HepG2 (cell line): ENCODE data around the gene TSSK3. TPM values are rescaled to one million over a fixed set of nuclear protein-coding genes. Genes with fewer than 3 reads are reported as not detected.

Experiments used
- FOSL2 ChIP-seq: sonication (generic); formaldehyde crosslinking; IDR thresholded peaks from 2 replicates; pipeline ENCODE4 v1.4.0; 2020; ENCODE audit warnings: missing genetic modification reagents
- FOXJ3 ChIP-seq: sonication (generic); formaldehyde crosslinking; IDR thresholded peaks from 2 replicates; pipeline ENCODE4 v1.4.0; 2020; ENCODE audit warnings: missing genetic modification reagents, mild to moderate bottlenecking, borderline replicate concordance
- GLI4 ChIP-seq: sonication (generic); formaldehyde crosslinking; IDR thresholded peaks from 2 replicates; pipeline ENCODE4 v1.5.1; 2020; ENCODE audit warnings: missing genetic modification reagents, mild to moderate bottlenecking, moderate library complexity, borderline replicate concordance
- HES4 ChIP-seq: sonication (generic); formaldehyde crosslinking; IDR thresholded peaks from 2 replicates; pipeline ENCODE4 v1.9.0; 2021; ENCODE audit warnings: mild to moderate bottlenecking, missing genetic modification reagents, borderline replicate concordance
- KLF9 ChIP-seq: IDR thresholded peaks from 2 replicates; pipeline ENCODE4 v1.6.1; 2016; ENCODE audit warnings: low read depth
- NONO ChIP-seq, 2 experiments: fragments of 450-650 bp in 1 of 2; sonication (generic) in 1 of 2; formaldehyde crosslinking in 1 of 2; IDR thresholded peaks in 1 of 2; conservative IDR thresholded peaks in 1 of 2; 2 replicates each; pipeline versions ENCODE4 v1.6.1 to v1.8.0; 2017 to 2022; ENCODE audit warnings: mild to moderate bottlenecking in 1 of 2, missing genetic modification reagents in 1 of 2, moderate library complexity in 1 of 2
- NRL ChIP-seq: sonication (generic); formaldehyde crosslinking; IDR thresholded peaks from 2 replicates; pipeline ENCODE4 v1.5.0; 2020; ENCODE audit warnings: missing genetic modification reagents, mild to moderate bottlenecking, moderate library complexity, borderline replicate concordance
- ONECUT2 ChIP-seq: sonication (generic); formaldehyde crosslinking; IDR thresholded peaks from 2 replicates; pipeline ENCODE4 v1.4.0; 2020; ENCODE audit warnings: missing genetic modification reagents
- POLR2G ChIP-seq: fragments of 200-400 bp; formaldehyde crosslinking; IDR thresholded peaks from 2 replicates; pipeline ENCODE4 v1.6.1; 2018; ENCODE audit warnings: mild to moderate bottlenecking, low read depth, low read length, moderate library complexity
- TCF12 ChIP-seq, 2 experiments: fragments of 450-650 bp in 1 of 2; sonication (generic) in 1 of 2; formaldehyde crosslinking in 1 of 2; IDR thresholded peaks; 2 replicates each; pipeline versions ENCODE4 v1.6.1 to v1.8.0; 2017 to 2022; ENCODE audit warnings: antibody characterized with exemption in 1 of 2, mild to moderate bottlenecking in 1 of 2, missing genetic modification reagents in 1 of 2, moderate library complexity in 1 of 2
- ZKSCAN8 ChIP-seq: IDR thresholded peaks from 2 replicates; pipeline ENCODE4 v1.6.1; 2016; ENCODE audit warnings: borderline replicate concordance, missing genetic modification reagents, missing compliant biosample characterization
- ZNF20 ChIP-seq: sonication (generic); formaldehyde crosslinking; IDR thresholded peaks from 2 replicates; pipeline ENCODE4 v1.4.0; 2020; ENCODE audit warnings: mild to moderate bottlenecking, moderate library complexity, missing genetic modification reagents
- ZNF549 ChIP-seq: sonication (generic); formaldehyde crosslinking; IDR thresholded peaks from 2 replicates; pipeline ENCODE4 v1.5.0; 2020; ENCODE audit warnings: missing genetic modification reagents
- ZNF577 ChIP-seq: sonication (generic); formaldehyde crosslinking; IDR thresholded peaks from 2 replicates; pipeline ENCODE4 v1.4.0; 2020; ENCODE audit warnings: mild to moderate bottlenecking, low read depth, missing genetic modification reagents, borderline replicate concordance
- ZNF7 ChIP-seq: IDR thresholded peaks from 2 replicates; pipeline ENCODE4 v1.6.1; 2016; ENCODE audit warnings: missing biosample characterization, missing genetic modification reagents
- ZNF891 ChIP-seq: sonication (generic); formaldehyde crosslinking; IDR thresholded peaks from 2 replicates; pipeline ENCODE4 v1.5.0; 2020; ENCODE audit warnings: mild to moderate bottlenecking, missing genetic modification reagents
- polyA plus RNA-seq, 8 experiments: library from polyadenylated mRNA; depleted of rRNA in 3 of 8; stranded (reverse) in 7 of 8; unstranded in 1 of 8; fragments of >200 nt; fragmentation: Illumina TruSeq in 4 of 8; extraction: Trizol in 4 of 8; gene quantifications; 2 replicates each; pipeline versions ENCODE4 v1.2.1 to v1.2.3, GENCODE V29; 2011 to 2016; ENCODE audit warnings: low read depth in 4 of 8, missing spikeins in 1 of 8, mixed read lengths in 1 of 8; ENCODE audit not compliant: insufficient read depth in 1 of 8
- total RNA-seq, 5 experiments: library from RNA; depleted of rRNA; stranded (reverse); fragments of >200 nt; fragmentation: Illumina TruSeq; extraction: Trizol; gene quantifications; 2 replicates each; pipeline ENCODE4 v1.2.3, GENCODE V29; 2016; ENCODE audit warnings: low read depth in 1 of 5
- TF ChIP-seq, protein P1 (sequence below): sonication (generic); formaldehyde crosslinking; IDR thresholded peaks from 2 replicates; pipeline ENCODE4 v1.4.0; 2020; ENCODE audit warnings: missing genetic modification reagents, borderline replicate concordance
- TF ChIP-seq, protein P2 (sequence below): sonication (generic); formaldehyde crosslinking; IDR thresholded peaks from 2 replicates; pipeline ENCODE4 v1.4.0; 2020; ENCODE audit warnings: missing genetic modification reagents
- TF ChIP-seq, protein P3 (sequence below): conservative IDR thresholded peaks from 2 replicates; pipeline ENCODE4 v1.6.1; 2018; ENCODE audit warnings: missing genetic modification reagents
- TF ChIP-seq, protein P4 (sequence below): sonication (generic); formaldehyde crosslinking; IDR thresholded peaks from 2 replicates; pipeline ENCODE4 v1.5.1; 2020; ENCODE audit warnings: missing genetic modification reagents, mild to moderate bottlenecking, borderline replicate concordance

The TSSK3 gene
- total and polyA plus RNA-seq, 2 of the 13 experiments (the other 11 are each of a cell fraction or from before 2014, with no cell fraction given) = 1.0 to 1.1 TPM

DNA sequence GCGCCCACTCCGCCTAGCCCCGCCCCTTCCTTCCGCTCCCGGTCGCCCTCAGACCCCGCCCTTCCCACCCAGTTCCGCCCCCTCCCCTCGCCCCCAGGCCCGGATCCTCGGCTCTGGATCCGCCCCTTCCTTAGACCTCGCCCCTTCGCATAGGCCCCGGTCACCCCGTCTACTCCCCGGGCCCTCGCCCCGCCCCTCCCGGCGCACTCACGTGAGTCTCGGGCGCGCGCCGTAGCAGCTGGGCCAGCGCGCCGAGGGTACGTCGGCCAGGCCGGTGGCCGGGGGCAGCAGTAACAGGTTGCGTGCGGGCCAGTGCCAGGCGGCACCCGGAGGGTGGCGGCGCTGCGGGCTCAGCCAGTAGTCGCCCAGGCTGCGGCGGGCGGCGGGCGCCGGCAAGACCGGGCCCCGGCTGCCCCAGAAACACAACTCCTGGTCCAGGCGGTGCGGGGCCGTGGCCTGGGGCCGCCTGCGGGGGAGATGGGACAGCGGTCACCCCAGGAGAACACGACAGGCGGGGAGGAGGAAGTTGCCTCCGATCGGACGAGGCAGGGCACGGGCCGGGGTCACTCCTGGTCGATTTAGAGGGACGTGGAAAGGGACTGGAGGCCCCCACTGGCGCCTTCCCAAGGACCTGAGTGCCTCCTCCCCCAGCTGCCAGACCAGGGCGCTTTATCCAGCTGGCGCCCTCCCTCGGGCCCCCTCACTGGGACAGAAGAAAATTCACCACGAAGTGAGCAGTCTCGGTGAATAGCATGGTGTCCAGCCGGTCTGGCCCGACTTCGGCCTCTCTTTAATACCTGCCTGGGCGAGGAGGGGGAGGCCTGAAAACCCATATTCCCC, 10.7 kb upstream of the TSSK3 start (continued):
- TF ChIP-seq, protein P1, sequence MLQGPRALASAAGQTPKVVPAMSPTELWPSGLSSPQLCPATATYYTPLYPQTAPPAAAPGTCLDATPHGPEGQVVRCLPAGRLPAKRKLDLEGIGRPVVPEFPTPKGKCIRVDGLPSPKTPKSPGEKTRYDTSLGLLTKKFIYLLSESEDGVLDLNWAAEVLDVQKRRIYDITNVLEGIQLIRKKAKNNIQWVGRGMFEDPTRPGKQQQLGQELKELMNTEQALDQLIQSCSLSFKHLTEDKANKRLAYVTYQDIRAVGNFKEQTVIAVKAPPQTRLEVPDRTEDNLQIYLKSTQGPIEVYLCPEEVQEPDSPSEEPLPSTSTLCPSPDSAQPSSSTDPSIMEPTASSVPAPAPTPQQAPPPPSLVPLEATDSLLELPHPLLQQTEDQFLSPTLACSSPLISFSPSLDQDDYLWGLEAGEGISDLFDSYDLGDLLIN (CRISPR knock-in tag) = no peak
- TF ChIP-seq FOSL2 = no peak
- TF ChIP-seq ZNF891 (CRISPR knock-in tag) = peak; percentile 23
- TF ChIP-seq ONECUT2 (CRISPR knock-in tag) = 0 out of 2 replicates have a peak, but pooled peaks have one; percentile 21
- TF ChIP-seq ZKSCAN8 = no peak
- no peak for TF ChIP-seq ZNF7 (CRISPR knock-in tag)
- TF ChIP-seq NRL (CRISPR knock-in tag) = peak; percentile 69; the same call in 1 of the 2 replicates
- no peak for TF ChIP-seq FOXJ3 (CRISPR knock-in tag)
- TF ChIP-seq ZNF20 (CRISPR knock-in tag) = no peak
- TF ChIP-seq, protein P2, sequence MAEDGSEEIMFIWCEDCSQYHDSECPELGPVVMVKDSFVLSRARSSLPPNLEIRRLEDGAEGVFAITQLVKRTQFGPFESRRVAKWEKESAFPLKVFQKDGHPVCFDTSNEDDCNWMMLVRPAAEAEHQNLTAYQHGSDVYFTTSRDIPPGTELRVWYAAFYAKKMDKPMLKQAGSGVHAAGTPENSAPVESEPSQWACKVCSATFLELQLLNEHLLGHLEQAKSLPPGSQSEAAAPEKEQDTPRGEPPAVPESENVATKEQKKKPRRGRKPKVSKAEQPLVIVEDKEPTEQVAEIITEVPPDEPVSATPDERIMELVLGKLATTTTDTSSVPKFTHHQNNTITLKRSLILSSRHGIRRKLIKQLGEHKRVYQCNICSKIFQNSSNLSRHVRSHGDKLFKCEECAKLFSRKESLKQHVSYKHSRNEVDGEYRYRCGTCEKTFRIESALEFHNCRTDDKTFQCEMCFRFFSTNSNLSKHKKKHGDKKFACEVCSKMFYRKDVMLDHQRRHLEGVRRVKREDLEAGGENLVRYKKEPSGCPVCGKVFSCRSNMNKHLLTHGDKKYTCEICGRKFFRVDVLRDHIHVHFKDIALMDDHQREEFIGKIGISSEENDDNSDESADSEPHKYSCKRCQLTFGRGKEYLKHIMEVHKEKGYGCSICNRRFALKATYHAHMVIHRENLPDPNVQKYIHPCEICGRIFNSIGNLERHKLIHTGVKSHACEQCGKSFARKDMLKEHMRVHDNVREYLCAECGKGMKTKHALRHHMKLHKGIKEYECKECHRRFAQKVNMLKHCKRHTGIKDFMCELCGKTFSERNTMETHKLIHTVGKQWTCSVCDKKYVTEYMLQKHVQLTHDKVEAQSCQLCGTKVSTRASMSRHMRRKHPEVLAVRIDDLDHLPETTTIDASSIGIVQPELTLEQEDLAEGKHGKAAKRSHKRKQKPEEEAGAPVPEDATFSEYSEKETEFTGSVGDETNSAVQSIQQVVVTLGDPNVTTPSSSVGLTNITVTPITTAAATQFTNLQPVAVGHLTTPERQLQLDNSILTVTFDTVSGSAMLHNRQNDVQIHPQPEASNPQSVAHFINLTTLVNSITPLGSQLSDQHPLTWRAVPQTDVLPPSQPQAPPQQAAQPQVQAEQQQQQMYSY (CRISPR knock-in tag) = peak; percentile 22; the same call in 1 of the 2 replicates
- TF ChIP-seq KLF9 (CRISPR knock-in tag) = no peak
- TF ChIP-seq, protein P3, sequence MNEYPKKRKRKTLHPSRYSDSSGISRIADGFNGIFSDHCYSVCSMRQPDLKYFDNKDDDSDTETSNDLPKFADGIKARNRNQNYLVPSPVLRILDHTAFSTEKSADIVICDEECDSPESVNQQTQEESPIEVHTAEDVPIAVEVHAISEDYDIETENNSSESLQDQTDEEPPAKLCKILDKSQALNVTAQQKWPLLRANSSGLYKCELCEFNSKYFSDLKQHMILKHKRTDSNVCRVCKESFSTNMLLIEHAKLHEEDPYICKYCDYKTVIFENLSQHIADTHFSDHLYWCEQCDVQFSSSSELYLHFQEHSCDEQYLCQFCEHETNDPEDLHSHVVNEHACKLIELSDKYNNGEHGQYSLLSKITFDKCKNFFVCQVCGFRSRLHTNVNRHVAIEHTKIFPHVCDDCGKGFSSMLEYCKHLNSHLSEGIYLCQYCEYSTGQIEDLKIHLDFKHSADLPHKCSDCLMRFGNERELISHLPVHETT (CRISPR knock-in tag) = 0 out of 2 replicates have a peak, but pooled peaks have one; percentile 18
- TF ChIP-seq HES4 (CRISPR knock-in tag) = peak; percentile 63; the same call in 1 of the 2 replicates
- TF ChIP-seq, protein P4, sequence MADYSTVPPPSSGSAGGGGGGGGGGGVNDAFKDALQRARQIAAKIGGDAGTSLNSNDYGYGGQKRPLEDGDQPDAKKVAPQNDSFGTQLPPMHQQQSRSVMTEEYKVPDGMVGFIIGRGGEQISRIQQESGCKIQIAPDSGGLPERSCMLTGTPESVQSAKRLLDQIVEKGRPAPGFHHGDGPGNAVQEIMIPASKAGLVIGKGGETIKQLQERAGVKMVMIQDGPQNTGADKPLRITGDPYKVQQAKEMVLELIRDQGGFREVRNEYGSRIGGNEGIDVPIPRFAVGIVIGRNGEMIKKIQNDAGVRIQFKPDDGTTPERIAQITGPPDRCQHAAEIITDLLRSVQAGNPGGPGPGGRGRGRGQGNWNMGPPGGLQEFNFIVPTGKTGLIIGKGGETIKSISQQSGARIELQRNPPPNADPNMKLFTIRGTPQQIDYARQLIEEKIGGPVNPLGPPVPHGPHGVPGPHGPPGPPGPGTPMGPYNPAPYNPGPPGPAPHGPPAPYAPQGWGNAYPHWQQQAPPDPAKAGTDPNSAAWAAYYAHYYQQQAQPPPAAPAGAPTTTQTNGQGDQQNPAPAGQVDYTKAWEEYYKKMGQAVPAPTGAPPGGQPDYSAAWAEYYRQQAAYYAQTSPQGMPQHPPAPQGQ = no peak
- no peak for TF ChIP-seq NONO (IDR thresholded peaks at IDR 0.05)
- 0 out of 2 replicates have a peak, but pooled peaks have one; percentile 45 for TF ChIP-seq NONO (CRISPR knock-in tag; conservative IDR thresholded peaks at IDR 0.05)
- no peak for TF ChIP-seq TCF12 (IDR thresholded peaks at IDR 0.05)
- peak; percentile 50; the same call in 1 of the 2 replicates for TF ChIP-seq TCF12 (CRISPR knock-in tag; IDR thresholded peaks at IDR 0.05)
- no peak for TF ChIP-seq GLI4 (CRISPR knock-in tag)
- no peak for TF ChIP-seq ZNF549 (CRISPR knock-in tag)
- peak; percentile 80 for TF ChIP-seq POLR2G
- no peak for TF ChIP-seq ZNF577
